HG02943 (cell line): ENCODE data around the gene TRIP11.

Experiments
- ATAC-seq: cut with Tn5 transposase; IDR thresholded peaks from one replicate; pipeline ENCODE4 v1.9.1; 2021; ENCODE audit warnings: mild to moderate bottlenecking, low read depth, moderate library complexity; ENCODE audit not compliant: unreplicated experiment

TRIP11 gene

DNA sequence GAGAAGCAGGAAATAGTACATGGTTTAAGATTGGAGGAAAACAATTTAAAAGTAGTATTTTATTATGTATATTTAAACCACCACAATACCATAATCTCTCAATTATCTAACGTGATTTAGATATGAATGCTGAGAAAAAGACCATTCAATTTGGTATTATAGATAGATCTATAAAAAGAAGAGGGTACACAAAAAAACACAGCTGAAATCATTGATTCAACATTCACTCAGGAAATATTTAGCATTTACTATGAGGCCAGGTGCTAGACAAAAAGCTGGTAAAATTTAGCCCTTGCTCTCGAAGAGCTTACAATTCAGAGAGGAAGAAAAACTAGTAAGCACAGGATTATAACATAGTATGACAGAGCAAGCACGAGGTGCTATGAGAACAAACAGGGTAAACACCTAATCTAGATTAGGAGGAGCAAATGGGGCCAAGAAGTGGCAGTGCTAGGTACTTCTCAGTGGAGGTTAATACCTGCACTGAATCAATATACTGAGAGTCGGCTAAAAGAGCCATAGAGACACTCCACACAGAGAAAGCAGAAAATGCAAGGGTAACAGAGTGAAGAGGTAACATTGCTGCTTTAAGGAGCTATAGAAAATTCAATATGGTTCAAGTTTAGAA lies 27.6 kb downstream of the TRIP11 start:
- ATAC-seq: no peak

DNA sequence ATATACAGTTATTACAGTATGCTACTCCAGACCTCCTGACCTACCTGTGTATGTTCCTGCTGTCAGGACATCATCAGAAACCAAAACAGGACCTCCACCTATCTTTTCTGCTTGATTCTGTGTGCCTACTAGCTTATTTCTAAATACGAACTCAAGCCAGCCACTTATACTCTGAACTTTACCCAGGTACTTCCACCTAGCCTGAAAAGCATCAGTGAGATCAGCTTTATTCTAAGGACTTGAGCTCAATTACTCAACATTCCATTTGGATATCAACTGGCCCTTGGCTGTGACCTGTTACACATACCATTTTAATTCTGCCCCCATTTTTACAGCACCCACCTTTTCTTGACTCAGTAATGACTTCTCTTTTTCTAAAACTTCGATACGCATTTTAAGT lies 29.2 kb downstream of the TRIP11 start:
- no peak for ATAC-seq

DNA sequence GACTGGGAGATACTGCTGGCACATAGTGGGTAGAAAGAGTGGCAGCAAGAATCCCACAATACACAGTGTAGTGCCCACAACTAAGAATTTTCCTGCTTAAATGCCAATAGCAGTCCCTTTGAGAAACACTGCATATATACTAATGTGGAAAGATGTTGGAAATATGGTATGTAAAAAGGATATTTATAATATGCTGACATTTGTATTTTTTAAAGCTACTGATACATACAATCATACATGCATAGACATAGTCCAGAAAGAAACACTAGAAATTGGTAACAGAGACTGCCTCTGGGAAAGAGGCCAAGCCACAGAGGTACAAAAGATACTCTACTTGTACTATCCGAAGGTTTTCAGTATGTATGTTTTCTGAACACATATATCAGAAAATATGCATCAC lies 30.3 kb downstream of the TRIP11 start:
- ATAC-seq: no peak

DNA sequence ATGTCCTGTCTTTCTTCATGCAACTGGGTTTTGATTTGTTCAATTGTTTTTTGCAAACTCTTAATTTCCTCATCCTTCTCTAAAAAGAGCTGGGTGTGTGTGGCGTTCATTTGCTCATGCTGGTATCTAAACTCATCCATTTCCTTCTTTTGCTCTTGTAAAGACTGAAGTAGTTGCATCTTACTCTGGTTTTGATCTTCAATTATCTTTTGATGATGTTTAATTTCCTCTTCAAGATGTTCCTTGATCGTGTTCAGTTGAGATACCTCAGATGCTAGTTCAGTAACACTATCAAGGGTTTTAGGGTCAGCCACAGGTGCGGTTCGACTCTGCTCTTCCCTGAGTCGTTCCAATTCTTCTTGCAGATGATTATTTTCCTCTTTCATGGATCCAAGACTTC lies 34.8 kb downstream of the TRIP11 start:
- ATAC-seq: no peak

DNA sequence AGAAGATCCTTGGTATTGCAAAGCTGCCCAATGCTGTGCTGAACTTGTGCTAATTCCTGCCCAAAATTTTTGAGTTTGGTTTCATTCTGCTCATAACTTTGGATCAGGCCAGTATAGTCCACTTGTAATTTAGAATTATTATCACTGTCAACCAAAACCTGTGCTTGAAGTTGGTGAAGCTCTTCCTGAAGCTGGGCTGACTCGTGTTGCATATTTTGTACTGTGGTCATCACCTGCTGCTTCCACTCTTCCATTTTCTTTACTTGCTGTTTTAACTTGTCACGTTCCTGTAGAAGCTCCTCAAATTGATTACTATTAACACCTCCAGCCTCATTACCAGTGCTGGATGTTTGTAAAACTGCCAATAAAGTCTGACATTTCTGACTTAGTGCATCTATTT lies 35.8 kb downstream of the TRIP11 start:
- ATAC-seq: no peak

DNA sequence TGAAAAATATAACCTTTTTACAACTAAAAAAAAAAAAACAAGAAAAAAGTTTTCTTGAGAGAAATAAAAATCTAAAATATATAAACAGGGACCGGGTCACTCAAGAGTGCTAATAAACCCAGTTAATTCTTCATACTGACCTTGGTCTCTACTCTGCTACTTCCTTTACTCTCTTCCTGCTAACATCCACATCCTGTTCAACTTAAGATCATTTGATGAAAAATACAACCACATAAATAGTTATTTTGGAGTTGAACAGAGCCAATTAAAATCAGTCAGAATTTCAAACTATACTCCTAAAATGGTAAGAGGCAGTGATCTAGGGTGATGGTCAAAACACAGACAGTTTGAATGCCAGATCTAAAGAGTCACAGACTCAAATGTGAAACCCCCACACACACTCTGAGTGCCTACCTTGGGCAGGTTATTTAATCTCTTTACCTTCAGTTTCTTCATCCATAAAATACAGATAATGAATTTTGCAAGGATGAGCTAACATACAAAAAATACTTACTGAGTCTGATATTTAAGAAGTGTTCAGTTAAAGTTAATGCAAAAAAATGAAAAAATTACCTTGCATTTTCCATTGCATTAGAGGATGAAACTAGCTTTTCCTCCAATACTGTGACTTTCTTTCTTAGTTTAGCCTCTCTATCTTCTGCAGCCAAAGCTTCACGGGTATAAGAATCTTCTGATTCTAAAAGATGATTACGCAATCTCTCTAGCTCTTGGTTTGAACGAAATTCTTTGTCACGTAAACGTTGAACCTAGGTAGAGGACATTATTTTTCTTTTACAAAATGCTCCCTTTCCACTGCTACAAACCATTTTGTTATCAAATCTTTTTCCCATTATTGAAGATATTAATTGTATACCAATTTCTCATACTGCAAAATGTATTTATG lies 40.9 kb downstream of the TRIP11 start:
- ATAC-seq: no peak

DNA sequence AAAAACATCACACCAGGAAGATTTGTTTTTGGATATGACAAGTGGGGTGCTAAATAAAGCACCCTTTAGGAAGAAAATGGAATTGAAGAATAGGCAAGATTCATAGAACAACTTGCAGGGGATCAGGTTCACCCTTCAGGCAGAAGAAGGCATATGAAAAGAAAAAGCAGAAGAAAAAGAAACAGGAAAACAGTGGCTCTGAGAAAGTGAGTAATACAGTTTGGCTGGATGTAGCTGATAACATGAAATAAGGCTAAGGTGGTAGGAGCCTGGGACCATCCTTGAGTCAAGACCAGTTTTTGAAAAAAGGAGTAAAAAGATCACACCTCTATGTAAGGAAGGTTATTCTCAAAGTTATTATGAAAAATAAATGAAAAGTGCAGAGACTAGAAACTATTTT lies 42.4 kb downstream of the TRIP11 start:
- no peak for ATAC-seq

DNA sequence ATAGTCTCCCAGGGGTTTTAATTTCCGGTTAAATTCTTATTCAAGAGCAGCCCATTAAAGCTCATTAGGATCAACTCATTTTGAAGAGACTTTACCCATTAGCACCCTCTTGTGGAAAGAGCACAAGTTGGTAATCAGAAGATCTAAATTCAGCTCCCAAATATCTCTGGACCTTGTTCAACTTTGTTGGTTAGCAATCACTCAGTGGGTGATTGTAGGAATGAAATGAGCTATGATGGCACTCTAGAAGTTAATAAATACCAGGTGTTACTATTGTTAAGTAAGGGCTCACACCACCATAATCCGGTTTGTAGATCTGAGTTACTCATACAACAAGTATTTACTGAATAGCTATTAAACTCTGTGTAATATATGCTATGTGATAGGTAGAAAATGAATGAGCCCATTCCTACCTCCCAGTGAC lies 42.9 kb downstream of the TRIP11 start:
- ATAC-seq: no peak

DNA sequence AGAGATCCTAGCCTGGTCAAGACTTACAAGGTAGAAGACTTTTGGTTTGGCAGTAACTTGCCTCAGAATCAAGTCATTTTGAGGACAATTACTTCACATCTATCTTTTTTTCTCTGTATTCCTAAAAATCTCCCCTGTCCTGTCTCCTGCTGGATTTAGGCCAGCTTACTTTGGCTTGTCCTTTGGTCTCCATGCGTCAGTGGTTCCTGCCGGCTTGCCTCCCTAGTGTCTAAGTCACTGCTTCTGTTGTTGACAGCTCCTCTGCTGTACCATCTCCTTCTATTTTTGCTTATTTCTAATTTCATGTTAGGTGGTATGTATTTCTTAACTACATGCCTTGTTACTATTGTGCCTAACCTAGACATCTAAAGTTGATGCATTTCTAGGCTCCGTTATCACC lies 52.7 kb downstream of the TRIP11 start:
- ATAC-seq: no peak

DNA sequence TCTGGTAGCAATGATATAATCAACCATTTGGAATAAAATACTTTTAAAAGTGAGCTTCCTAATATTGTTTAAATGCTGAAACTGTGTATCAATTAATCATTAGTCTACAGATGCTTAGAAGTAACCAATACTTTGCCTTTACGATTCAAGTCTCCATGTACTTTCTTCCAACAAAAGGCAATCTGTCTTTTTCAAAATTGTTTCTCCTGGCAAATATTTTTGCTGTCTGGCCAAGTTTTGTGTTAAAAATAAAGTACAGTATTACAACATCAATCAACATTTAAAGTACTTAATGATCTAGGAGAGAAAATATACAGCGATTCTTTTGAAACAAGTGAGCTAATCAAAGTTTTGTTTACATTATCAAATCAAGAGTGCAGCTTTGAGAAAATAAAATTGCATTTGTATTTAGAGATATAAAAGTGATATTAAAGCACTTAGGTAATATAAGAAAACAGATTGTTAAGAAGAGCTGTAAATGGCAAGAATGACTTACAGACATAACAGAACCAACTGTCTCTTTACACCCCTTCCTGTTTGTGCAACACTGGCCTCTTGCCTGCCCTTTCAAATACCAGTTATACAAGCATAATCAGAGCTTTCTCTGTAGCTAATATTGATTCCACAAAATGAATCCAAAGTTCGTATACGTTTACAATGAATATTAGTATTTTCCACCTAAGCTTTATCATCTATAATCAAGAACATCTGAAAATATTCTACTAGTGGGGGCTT lies 54.2 kb downstream of the TRIP11 start:
- no peak for ATAC-seq

DNA sequence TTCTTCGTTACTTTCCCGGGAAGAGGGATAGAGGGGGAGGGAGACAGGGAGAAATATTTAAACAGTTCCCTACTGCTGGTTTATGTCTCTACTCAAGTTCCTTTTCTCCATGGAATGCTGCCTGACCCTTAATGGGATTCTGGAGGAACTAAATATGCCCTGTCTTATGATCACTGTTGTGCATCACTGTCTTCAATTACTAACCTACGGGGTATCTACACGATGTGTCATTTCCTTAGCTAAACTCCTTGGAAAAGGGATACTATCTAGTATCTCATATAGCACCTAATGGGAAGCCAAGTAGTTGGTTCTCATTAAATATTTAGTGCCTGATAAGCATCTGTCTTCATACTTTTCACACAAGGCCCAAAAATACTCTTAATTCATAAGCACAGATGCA lies 54.9 kb downstream of the TRIP11 start:
- ATAC-seq: no peak

DNA sequence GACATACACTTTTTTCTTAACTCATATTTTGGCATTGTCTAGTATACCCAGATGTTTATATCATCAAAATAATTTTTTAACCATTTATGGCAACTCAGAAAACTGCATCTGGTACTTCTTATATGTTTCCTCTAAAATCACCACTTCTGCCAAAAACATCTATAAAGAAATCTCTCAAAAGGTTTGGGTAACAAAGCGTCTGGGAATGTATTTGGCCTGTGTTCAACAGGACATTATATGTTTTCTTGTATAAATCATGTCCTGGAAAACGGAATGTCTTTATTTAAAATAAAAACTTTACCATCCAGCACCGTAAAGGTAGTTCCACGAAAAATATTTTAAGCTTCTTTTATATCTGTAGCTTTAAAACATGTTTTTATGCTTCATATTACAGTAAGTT lies 56.3 kb downstream of the TRIP11 start:
- no peak for ATAC-seq

DNA sequence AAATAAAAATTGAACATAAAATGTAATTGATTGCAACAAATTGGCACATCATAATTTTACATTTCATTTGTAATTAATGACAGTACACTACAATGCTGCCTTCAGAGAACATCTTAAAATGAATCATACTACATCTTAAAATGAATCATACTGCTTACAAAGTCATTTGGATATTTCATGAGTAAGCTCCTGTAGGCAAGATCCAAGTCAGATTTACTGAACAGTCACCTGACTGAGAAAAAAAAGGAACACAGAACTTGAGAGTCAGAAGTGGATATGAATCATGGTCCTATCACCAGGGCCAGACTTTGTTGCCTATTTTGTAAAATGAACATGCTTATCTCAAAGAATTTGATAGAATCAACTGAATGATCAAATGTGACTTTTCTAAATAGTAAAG lies 59.7 kb downstream of the TRIP11 start:
- ATAC-seq: no peak

DNA sequence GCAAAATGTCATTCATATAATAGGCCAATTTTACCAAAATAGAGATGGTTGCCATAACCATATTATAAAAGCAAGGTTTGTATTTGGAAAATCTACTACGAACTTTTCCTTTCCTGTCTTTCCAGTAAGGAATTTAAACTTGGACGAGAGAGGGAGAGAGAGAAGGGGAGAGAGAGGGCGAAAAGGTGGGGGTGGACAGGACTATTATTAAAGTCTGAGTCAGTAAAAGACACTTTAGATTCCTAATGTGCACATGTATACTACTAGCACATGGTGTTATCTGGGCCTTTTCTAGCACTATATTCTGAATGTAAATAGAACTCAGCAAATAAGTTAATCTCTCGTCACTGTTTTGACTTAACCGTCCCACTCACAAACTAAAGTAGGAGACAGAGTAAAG lies 62.0 kb downstream of the TRIP11 start:
- ATAC-seq: no peak

DNA sequence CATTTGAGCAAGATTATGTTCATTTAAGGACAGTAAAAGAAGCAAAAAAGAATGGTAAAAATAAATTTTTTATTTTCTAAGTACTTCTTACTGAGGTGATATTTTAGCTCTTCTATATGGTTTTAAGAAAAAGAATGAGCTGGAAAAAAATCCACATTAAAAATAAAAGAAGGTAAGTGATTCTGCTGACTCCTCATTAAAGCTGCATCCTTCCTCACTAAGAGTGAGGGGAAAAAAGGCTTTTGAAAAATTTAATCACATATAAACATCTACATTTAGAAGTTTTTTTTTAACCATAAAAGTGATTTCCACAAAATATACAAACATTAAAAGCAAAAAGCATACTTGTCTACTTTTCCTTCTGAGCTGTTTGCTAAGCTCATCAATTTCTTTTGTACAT lies 64.1 kb downstream of the TRIP11 start:
- ATAC-seq: no peak

DNA sequence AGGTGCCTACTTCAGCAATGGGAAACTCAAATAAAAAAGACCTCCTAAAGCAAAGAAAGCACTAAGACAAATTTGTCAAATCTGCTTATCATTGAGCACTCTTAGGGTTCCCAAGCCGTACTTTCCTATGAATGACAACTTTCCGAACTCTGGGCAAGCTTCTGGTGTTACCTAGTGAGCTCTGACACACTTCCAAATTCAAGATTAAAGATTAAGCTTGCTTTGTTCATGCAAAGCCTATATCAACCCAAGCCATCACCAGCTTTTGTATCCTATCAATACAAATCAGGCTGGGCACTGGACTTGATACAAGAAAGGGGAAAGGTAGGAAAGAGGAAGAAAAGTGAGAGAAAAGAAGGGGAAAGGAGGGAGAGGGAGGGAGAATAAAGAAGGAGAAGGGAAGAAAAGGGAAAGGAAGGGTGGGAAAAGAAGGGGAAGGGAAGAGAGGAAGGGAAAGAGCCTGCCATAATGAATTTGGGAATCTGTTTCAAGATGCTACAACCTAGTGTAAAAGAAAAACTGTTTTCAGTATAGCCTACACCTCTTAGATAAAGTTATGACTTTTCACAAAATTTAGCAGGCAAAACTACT lies 68.6 kb downstream of the TRIP11 start:
- ATAC-seq: no peak

DNA sequence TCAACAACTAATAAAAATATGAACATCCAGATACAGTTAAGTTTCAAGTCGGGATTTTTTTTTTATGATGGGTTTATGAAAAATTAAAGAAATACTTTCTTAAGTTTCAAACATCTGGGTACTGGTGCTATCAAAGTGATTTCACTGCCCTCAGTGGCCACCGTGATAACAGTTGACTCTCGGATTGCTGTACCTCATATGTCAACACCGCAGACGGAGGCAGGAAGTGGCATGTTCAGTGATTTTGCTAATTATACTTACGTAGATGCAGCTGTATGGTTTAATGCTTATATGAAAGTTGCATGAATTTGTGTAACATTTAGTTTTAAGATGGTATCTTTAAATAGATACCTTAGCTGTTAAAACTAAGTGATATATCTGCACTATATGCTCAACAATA lies 71.6 kb downstream of the TRIP11 start:
- no peak for ATAC-seq

DNA sequence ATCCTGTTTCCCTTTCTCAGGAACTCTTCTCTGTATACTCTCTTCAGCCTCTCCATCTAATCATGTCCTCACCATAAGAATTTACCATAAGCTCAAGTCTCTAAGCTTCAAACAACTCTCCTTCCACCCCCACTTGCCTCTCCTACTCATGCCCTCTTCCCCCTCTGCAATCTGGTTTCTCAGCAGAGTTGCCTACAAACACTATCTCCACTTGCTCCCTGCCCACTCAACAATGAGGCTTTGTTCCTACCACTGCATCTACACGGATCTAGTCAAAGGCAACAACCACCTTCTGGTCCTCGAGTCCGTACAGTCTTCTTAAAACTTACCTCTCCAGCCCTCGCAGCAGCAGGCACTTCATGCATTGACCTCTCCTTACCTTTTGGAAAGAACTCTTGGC lies 75.1 kb downstream of the TRIP11 start:
- no peak for ATAC-seq

DNA sequence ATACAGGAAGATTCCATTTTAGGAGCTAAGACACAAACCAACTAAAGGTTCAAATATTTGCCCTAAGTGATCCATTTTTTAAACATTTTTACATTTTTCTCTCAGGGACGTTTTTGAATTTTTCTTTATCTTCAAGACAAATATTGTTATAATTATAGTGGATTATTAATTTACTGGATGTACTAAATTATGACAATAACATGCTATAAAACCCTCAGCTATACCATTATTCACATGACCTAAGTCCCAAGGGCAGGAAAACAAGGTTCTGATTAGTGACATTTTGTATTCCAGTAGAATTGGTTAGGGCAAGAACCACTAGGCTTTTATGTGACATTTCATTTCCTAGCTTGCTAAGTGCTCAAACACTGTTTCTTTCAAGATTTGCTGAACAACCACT lies 75.8 kb downstream of the TRIP11 start:
- ATAC-seq: no peak

DNA sequence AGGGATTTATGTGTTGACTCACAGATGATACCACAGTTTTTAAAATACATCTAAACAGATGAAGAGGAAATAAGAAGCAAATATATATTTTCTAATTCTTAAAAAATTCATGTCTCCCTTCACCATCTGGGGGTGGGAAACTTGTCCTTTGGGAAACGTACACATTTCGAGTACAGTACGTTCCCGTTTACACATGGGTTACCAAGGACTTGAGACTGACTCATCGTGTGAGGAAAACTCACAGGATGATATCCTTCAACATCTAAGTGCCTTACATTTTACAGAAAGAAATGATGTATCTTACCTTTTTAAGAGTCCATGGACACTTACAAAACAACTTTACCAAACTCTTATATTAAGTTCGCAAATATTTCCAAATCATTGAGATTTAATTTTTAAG lies 76.4 kb downstream of the TRIP11 start:
- no peak for ATAC-seq
